GM10248 (cell line): ENCODE measurements around the gene LIN37.

Experiments used
- CTCF ChIA-PET: fragments of 300-600 bp; sonication (Branson Sonifier 250); formaldehyde crosslinking; extraction: SDS; loops from one replicate; lab custom pipeline; 2021; ENCODE audit warnings: antibody characterized with exemption; lab: Yijun Ruan, JAX
- POLR2A ChIA-PET: fragments of 350-650 bp; sonication (Branson Sonifier 250); formaldehyde crosslinking; extraction: SDS; loops from one replicate; lab custom pipeline; 2020; ENCODE audit warnings: antibody characterized with exemption; lab: Yijun Ruan, JAX
- DNase-seq: peaks from one replicate; pipeline ENCODE4 v3.0.0; 2012; ENCODE audit errors: extremely low spot score
- CTCF ChIP-seq: IDR thresholded peaks from 2 replicates; pipeline ENCODE4 v1.5.1; 2012; ENCODE audit warnings: mild to moderate bottlenecking, low read depth; ENCODE audit errors: extremely low read depth, missing control alignments, control extremely low read depth

The LIN37 gene

GRCh38 chr19:35710784-35711723, 37.3 kb upstream of the LIN37 start:
- DNase-seq, result peak; percentile 68
- POLR2A ChIA-PET, result interaction anchor here (0.5 to 5.0 kb wide), 5 partner anchors 9 to 43 kb away, joined by 3 to 42 read pairs (median 8); partner anchors contain the start of gene LIN37
- CTCF ChIA-PET, result interaction anchor here (0.7 to 6.0 kb wide), 8 partner anchors 11 to 220 kb away, joined by 3 to 184 read pairs (median 4); partner anchors contain the start of genes LIN37, U2AF1L4 and ZBTB32
- TF ChIP-seq CTCF, result no peak

GRCh38 chr19:35712567-35713505, 35.5 kb upstream of the LIN37 start:
- POLR2A ChIA-PET, result interaction anchor here (0.7 to 5.0 kb wide), 9 partner anchors 10 to 40 kb away, joined by 3 to 42 read pairs (median 3); partner anchors contain the start of gene LIN37
- CTCF ChIA-PET, result interaction anchor here (2.1 to 6.0 kb wide), 3 partner anchors 13 to 218 kb away, joined by 6 to 184 read pairs (median 23); partner anchors contain the start of gene ZBTB32
- TF ChIP-seq CTCF, result no peak
- peak; percentile 83 for DNase-seq

GRCh38 chr19:35713506-35713850, 34.9 kb upstream of the LIN37 start:
- ChIA-PET CTCF (interaction anchor here (2.1 to 6.0 kb wide), 3 partner anchors 14 to 218 kb away, joined by 6 to 184 read pairs (median 23); partner anchors contain the start of gene ZBTB32), POLR2A (interaction anchor here (0.7 to 5.0 kb wide), 4 partner anchors 11 to 39 kb away, joined by 3 to 42 read pairs (median 5); no protein-coding TSS in a partner anchor)
- no peak for DNase-seq
- no peak for TF ChIP-seq CTCF

GRCh38 chr19:35713904-35714495, 34.4 kb upstream of the LIN37 start:
- no peak for DNase-seq
- ChIA-PET POLR2A (interaction anchor here (1.1 to 5.0 kb wide), 2 partner anchors 12 to 19 kb away, joined by 3 to 42 read pairs; no protein-coding TSS in a partner anchor), CTCF (interaction anchor here (0.7 to 6.0 kb wide), 6 partner anchors 14 to 217 kb away, joined by 3 to 184 read pairs (median 4); partner anchors contain the start of gene ZBTB32)
- TF ChIP-seq CTCF, result no peak

GRCh38 chr19:35714601-35715354, 33.6 kb upstream of the LIN37 start:
- DNase-seq, result peak; percentile 57
- TF ChIP-seq CTCF, result peak; percentile 45
- ChIA-PET POLR2A (interaction anchor here (5.0 kb wide), 1 partner anchor 12 kb away, joined by 42 read pairs; no protein-coding TSS in a partner anchor), CTCF (interaction anchor here (0.7 to 6.0 kb wide), 8 partner anchors 15 to 216 kb away, joined by 3 to 184 read pairs (median 4); partner anchors contain the start of genes PSENEN, U2AF1L4 and ZBTB32)
